MM.1S (cell line): ENCODE results near the gene DMAC1.

Experiments
- EZH2 ChIP-seq: fragments of 300-600 bp; sonication (generic); optimal IDR thresholded peaks from 2 replicates; pipeline ENCODE3; 2017; ENCODE audit warnings: low read depth, mild to moderate bottlenecking, antibody characterized with exemption, low read length, mixed read lengths
- TF ChIP-seq, protein P1 (sequence below): fragments of 300-600 bp; sonication (generic); IDR thresholded peaks from 2 replicates; pipeline ENCODE4 v1.5.1; 2016; ENCODE audit warnings: antibody characterized with exemption, low read length, mixed read lengths

DNA sequence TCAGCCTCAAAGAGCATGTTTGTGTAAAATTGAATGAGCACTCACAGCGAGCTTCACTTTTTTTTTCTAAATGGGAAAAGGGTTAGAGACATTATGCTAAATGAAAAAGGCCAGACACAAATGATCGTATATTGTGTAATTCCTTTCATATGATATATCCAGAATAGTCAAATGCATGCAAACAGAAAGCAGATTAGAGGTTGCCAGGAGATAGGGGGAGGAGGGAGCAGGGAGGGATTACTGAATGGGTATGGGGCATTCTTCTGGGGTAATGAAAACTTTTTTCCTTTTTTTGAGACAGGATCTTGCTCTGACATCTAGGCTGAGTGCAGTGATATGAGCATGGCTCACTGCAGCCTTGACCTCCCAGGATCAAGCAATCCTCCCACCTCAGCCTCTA, 47.1 kb downstream of the DMAC1 start:
- TF ChIP-seq, protein P1, sequence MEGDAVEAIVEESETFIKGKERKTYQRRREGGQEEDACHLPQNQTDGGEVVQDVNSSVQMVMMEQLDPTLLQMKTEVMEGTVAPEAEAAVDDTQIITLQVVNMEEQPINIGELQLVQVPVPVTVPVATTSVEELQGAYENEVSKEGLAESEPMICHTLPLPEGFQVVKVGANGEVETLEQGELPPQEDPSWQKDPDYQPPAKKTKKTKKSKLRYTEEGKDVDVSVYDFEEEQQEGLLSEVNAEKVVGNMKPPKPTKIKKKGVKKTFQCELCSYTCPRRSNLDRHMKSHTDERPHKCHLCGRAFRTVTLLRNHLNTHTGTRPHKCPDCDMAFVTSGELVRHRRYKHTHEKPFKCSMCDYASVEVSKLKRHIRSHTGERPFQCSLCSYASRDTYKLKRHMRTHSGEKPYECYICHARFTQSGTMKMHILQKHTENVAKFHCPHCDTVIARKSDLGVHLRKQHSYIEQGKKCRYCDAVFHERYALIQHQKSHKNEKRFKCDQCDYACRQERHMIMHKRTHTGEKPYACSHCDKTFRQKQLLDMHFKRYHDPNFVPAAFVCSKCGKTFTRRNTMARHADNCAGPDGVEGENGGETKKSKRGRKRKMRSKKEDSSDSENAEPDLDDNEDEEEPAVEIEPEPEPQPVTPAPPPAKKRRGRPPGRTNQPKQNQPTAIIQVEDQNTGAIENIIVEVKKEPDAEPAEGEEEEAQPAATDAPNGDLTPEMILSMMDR, result no peak
- TF ChIP-seq EZH2, result no peak
